Measurements from ENCODE around the gene CLNK. TPM values are rescaled to one million over a fixed set of nuclear protein-coding genes. Genes with fewer than 3 reads are reported as not detected.
"Not testable (repeated sequence)": the region's sequence is repeated elsewhere in the genome, so short reads cannot be mapped to it uniquely, and the experiment has no call there.

The CLNK gene
- total RNA-seq, 1 donor: 0.52 TPM

DNA sequence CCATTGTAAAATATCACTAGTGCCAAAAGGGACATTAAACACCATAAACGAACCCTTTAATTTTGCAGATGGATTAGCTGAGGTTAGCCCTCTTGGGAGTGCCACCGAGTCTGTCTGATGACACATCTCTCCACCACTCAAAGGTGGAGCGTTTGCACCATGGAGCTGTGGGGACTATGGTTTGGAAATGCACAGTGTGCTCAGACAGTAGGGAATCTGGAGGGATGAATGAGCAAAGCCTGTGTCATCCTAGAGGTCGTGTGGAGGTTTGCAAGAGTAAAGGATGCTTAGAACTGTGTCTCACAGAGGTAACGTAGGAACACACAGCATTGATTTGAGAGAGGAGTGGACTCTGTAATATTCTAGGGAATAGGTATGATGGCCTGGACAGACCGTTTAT is 93.7 kb downstream of the CLNK start:
- Histone ChIP-seq H3K9me3 (ENCODE audit: low read depth, low read length) (no peaks in the 10 kb centered on the region), H3K27me3 (ENCODE audit: insufficient read depth, low read length) (no peaks in the 10 kb centered on the region), H3K4me1 (ENCODE audit: insufficient read depth, low read length) (peaks cover 26% of the 10 kb centered on the region), H3K4me3 (ENCODE audit: low read length) (no peak overlapping the region)

DNA sequence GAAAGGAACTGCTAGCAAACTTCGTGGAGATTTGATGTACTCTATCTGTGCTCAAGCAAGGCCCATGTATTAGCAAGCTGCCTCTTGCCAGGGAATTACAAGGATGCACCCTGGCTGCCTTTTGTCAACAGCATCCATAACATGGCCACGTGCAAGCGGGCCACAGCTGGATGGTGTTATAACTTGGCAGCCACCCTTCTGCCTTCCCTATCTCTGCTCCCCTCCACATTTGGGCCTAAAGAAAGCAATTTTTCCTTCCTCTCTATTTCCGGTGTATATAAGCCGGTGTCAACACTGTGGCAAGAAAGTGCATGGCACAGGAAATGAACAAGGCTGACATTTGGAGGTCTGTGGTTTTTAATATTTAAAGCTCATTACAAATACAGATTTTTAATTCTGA is 94.8 kb downstream of the CLNK start:
- Histone ChIP-seq H3K9me3 (ENCODE audit: low read depth, low read length) (no peaks in the 10 kb centered on the region), H3K27me3 (ENCODE audit: insufficient read depth, low read length) (no peaks in the 10 kb centered on the region), H3K4me3 (ENCODE audit: low read length) (no peak overlapping the region), H3K4me1 (ENCODE audit: insufficient read depth, low read length) (peaks cover 26% of the 10 kb centered on the region)

DNA sequence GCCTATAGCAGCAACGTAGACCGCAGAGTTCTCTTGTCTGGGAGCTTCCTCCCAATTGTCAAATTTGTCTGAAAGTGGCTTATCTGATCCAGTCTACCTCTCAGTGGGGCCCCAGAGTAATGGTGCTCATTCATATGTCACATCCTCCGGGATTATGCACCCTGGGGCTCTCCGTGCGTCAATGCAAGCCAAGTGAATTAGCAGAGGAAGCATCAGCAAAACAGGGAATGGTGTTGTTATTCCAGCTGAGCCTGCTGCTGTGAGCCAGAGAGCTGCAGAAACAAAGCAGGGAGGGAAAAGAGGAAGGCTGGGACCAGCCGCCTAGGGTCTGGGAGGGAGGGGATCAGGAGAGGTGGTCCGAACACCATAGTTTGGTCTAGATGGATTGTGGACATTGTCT is 95.2 kb downstream of the CLNK start:
- Histone ChIP-seq H3K4me1 (ENCODE audit: insufficient read depth, low read length) (peaks cover 31% of the 10 kb centered on the region), H3K4me3 (ENCODE audit: low read length) (no peak overlapping the region), H3K27me3 (ENCODE audit: insufficient read depth, low read length) (no peaks in the 10 kb centered on the region), H3K9me3 (ENCODE audit: low read depth, low read length) (no peaks in the 10 kb centered on the region)

DNA sequence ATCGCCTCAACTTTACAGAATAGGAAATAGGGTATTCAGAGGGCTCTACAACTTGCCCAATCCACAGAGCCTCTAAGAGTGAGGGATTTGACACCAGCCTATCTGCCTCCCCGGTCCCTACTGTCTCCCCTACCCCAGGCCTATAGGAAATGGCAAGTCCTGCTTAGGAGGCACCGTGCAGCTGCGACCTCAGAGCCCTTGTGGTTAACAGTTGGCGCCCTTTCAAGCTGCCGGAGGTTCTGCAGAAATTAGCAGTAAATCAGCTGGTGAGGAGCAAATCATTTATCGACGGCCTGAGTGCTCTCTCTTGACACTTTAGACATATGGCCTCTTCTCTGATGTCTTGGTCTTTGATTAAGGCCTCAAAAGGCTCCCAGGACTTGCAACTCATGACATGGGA is 96.9 kb downstream of the CLNK start:
- H3K9me3 ChIP-seq (ENCODE audit: low read depth, low read length): no peaks in the 10 kb centered on the region
- no peaks in the 10 kb centered on the region for H3K27me3 ChIP-seq (ENCODE audit: insufficient read depth, low read length)
- H3K4me1 ChIP-seq (ENCODE audit: insufficient read depth, low read length): peaks cover 40% of the 10 kb centered on the region
- no peak overlapping the region for H3K4me3 ChIP-seq (ENCODE audit: low read length)

DNA sequence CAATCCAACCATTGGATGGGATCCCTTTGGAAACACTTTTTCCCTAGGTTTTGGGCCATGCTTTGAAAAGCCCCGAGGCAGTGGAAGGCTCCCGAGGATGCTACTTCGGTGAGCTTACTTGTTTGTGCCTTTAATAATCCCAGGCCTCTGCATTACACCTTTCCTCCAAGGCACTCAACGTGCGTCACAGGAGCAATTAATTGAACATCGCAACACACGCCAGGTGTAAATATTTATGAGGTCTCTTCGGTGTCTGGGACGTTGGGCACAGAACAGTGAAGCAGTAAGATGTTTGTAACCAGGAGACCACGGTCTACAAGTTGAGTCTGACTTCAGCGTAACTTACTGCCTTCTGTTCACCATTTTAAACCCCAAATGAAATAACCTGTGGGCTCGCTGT is 97.3 kb downstream of the CLNK start:
- Histone ChIP-seq H3K4me1 (ENCODE audit: insufficient read depth, low read length) (peaks cover 40% of the 10 kb centered on the region), H3K4me3 (ENCODE audit: low read length) (no peak overlapping the region)

DNA sequence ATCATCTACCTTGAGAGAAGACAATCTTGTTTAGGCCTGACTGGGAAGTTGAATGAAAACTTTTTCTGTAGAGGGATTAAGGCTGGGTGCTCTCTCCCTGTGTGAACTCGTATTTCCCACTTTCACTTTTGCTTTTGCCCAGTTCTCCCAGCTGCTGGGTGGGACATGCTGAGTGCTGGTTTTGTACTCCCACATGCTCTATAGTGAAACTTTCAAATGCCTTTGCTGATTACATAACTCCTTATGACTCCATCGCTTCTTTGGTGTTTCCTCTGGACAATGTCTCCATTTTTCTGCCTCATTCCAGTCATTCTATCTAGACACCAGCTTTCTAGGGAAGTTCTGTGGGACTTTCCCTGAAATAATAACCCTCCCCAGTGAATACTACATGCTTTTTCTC is 100.5 kb downstream of the CLNK start:
- Histone ChIP-seq H3K4me3 (ENCODE audit: low read length) (no peak overlapping the region), H3K9me3 (ENCODE audit: low read depth, low read length) (no peaks in the 10 kb centered on the region)

More for the DNA sequence above, 97.3 kb downstream of the CLNK start:
- no peaks in the 10 kb centered on the region for H3K27me3 ChIP-seq (ENCODE audit: insufficient read depth, low read length)
- H3K9me3 ChIP-seq (ENCODE audit: low read depth, low read length): no peaks in the 10 kb centered on the region

DNA sequence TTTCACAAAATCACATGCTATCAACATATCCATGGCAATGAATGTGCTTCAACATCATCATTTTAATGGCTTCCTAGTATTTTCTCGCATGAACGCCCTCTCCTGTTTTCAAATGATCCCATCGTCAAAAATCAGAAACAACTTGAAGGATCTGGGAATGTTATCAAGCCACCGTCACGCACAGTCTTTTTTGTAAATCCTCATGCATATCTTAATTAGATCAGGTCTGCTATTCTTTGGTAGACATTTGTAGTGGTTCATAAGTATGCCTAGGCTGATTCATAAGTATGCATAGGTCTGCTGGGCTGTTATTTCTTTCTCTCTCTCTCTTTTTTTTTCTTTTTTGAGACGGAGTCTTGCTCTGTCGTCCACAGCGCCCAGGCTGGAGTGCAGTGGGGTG is 101.6 kb downstream of the CLNK start:
- Histone ChIP-seq H3K9me3 (ENCODE audit: low read depth, low read length) (no peaks in the 10 kb centered on the region), H3K4me3 (ENCODE audit: low read length) (no peak overlapping the region), H3K4me1 (ENCODE audit: insufficient read depth, low read length) (peaks cover 21% of the 10 kb centered on the region), H3K27me3 (ENCODE audit: insufficient read depth, low read length) (no peaks in the 10 kb centered on the region)

More for the DNA sequence above, 100.5 kb downstream of the CLNK start:
- Histone ChIP-seq H3K4me1 (ENCODE audit: insufficient read depth, low read length) (peaks cover 26% of the 10 kb centered on the region), H3K27me3 (ENCODE audit: insufficient read depth, low read length) (no peaks in the 10 kb centered on the region)

DNA sequence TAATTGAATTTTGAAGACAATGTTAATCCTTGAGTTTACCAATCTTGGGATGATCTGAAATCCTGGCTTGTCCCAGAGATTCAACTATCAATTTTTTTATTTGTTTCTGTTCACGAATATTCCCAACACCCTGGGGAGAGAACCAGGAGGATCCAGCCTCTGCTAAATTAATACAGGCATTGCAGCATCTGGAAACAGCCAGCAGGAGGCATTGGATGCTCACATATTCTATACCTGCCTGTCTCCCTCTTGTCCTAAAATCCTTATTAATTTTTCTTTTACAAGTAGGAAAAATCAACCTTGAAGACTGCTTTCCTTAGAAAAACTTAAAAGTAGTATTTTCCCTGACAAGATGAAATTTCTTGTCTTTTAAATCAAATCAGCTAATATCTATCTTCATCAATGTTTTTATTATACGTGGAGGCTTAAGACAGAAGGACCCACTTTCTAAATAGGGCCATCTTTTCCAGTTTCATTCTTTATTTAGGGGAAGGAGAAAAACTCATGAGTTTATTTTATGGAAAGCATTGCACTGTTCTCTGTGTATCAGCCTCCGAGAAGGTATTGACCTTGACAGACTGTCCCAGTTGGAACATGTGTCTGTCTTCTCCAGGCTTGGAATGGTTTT is 102.4 kb downstream of the CLNK start:
- H3K4me3 ChIP-seq (ENCODE audit: low read length): no peak overlapping the region
- no peaks in the 10 kb centered on the region for H3K9me3 ChIP-seq (ENCODE audit: low read depth, low read length)
- no peaks in the 10 kb centered on the region for H3K27me3 ChIP-seq (ENCODE audit: insufficient read depth, low read length)
- H3K4me1 ChIP-seq (ENCODE audit: insufficient read depth, low read length): peaks cover 21% of the 10 kb centered on the region

DNA sequence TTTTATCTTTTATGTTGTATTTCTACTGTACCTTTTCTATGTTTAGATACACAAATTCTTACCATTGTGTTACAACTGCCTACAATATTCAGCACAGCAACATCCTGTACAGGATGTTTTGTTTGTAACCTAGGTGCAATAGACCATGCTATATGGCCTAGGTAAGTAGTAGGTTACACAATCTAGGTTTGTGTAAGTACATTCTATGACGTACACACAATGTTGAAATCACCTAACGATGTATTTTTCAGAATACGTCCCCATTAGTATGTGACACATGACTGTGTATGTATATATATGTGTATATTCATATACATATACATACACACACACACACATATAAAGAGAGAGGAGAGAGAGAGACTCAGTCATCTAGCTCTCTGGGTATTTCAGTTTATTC is 103.5 kb downstream of the CLNK start:
- H3K27me3 ChIP-seq (ENCODE audit: insufficient read depth, low read length): no peaks in the 10 kb centered on the region
- H3K4me3 ChIP-seq (ENCODE audit: low read length): no peak overlapping the region
- H3K9me3 ChIP-seq (ENCODE audit: low read depth, low read length): no peaks in the 10 kb centered on the region
- H3K4me1 ChIP-seq (ENCODE audit: insufficient read depth, low read length): peaks cover 27% of the 10 kb centered on the region

DNA sequence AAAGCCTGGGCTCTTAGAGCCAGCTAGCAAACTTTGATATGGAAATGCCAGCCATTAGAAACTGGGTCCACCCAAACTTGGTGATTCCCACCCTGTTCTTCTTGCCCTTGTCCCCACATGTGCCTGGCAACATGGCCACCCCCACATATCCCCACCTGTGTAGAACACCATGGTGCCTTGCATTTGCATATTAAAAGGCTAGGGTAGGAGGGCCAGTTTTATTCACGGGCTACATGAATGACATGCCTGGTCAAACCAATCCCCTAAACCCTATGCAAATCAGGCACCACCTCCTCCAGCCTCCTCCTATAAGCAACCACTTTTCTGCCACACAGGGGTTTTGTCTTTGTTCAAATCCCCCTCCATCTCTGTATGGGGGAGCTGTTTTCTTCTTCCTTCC is 104.9 kb downstream of the CLNK start:
- Histone ChIP-seq H3K9me3 (ENCODE audit: low read depth, low read length) (no peaks in the 10 kb centered on the region), H3K4me1 (ENCODE audit: insufficient read depth, low read length) (peaks cover 25% of the 10 kb centered on the region), H3K27me3 (ENCODE audit: insufficient read depth, low read length) (no peaks in the 10 kb centered on the region), H3K4me3 (ENCODE audit: low read length) (no peak overlapping the region)

DNA sequence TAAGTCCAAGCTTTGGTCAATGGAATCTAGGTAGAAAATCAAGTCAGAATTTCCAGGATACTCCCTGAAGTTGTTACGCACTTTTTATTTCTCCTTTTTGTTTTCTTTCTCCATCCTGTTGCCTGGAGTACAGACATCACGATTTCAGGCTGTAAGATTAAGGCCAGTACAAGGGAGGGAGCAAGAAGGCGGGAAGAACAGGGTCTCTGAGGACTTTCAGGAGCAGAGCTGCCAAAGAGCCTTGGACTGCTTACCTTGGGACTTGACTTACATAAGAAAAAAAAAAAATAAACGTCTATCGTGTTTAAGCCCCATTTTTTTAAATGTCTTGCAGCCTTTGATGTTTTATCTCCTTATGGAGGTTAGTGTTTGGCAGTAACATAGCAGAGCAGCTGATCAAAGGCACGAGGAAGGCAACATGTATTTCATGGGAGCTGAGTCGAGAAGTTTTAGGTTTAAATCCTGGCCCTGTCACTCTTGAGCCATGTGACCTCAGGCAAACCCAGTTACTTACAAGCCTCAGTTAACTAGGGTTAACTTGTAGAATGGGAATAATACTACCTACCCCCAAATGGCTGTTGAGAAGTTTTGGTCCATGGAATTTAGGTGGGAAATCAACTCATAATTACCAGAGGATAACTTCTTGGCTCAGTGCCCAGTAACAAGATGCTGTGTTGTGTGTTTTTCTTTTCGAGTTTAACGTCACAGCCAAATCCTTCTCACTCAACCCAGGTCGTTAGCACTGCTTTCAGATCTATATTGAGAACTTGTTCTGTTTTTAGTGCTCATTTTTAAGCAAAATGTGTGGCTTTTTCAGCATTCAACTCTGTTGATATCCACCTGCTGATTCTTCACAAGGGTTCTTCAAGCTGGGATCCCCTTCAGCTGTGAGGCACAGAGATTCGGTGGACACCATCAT is 106.8 kb downstream of the CLNK start:
- no peak overlapping the region for H3K4me3 ChIP-seq (ENCODE audit: low read length)
- no peaks in the 10 kb centered on the region for H3K27me3 ChIP-seq (ENCODE audit: insufficient read depth, low read length)
- H3K4me1 ChIP-seq (ENCODE audit: insufficient read depth, low read length): peaks cover 14% of the 10 kb centered on the region
- no peaks in the 10 kb centered on the region for H3K9me3 ChIP-seq (ENCODE audit: low read depth, low read length)

DNA sequence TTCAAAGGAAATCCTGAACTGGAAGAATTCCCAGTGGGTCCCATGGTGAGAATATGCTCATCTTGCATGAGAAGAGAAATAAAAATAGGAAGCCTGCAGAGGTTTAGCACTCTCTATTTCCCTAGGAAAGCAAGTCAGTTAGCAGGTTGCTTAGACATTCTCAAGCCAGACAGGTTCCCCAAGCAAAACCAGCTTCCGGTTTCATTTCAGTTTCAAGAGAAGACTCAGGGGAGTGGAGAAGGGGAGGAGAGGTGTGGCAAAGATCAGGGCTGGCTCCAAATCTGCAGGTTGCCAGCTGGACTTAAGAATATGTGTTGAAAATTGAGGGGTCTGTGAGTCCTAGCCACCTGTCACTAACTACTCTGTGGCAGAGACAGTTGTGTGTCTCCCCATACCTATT is 107.5 kb downstream of the CLNK start:
- Histone ChIP-seq H3K4me3 (ENCODE audit: low read length) (no peak overlapping the region), H3K27me3 (ENCODE audit: insufficient read depth, low read length) (no peaks in the 10 kb centered on the region), H3K9me3 (ENCODE audit: low read depth, low read length) (no peaks in the 10 kb centered on the region), H3K4me1 (ENCODE audit: insufficient read depth, low read length) (peaks cover 14% of the 10 kb centered on the region)

DNA sequence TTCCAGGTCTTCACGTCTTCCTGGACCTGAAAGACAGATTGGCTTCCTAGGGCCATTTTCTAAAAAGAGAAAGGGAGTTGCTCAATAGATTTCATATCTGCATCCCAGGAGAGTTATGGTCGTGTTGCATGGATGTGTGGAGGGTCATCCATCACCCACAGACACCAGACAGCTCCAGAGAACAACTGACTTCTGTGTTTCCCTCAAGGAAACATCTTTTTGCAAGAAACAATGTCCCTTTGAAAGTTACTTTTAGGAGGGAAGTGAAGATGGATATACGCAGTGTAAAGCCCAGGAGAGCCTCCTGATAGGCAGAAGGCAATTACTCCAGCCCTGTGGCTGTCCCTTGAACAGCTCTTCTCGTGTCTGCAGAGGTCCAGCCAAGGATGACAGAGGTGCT is 108.3 kb downstream of the CLNK start:
- H3K4me3 ChIP-seq (ENCODE audit: low read length): no peak overlapping the region

DNA sequence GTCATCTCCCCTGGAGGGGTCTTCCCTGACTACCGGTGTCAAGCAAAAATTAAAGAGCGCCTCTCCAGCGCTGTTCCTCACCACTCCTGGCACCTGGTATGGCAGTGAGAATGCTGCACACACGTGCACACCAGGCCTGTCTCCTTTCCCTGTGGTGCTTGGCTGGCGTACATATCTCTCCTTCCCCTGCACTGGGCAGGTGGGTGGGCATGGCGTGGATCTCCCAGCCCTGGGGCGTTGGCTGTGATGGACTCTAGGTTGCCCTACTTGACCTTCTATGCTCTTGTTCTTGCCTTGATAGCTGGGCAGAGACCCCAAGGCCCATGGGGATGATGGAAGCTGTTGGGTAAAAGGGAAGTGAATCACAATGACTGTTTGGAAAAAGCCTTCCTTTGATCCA is 109.2 kb downstream of the CLNK start:
- H3K4me3 ChIP-seq (ENCODE audit: low read length): no peak overlapping the region
- peaks cover 14% of the 10 kb centered on the region for H3K4me1 ChIP-seq (ENCODE audit: insufficient read depth, low read length)
- no peaks in the 10 kb centered on the region for H3K9me3 ChIP-seq (ENCODE audit: low read depth, low read length)
- no peaks in the 10 kb centered on the region for H3K27me3 ChIP-seq (ENCODE audit: insufficient read depth, low read length)

More for the DNA sequence above, 108.3 kb downstream of the CLNK start:
- peaks cover 14% of the 10 kb centered on the region for H3K4me1 ChIP-seq (ENCODE audit: insufficient read depth, low read length)
- no peaks in the 10 kb centered on the region for H3K27me3 ChIP-seq (ENCODE audit: insufficient read depth, low read length)
- no peaks in the 10 kb centered on the region for H3K9me3 ChIP-seq (ENCODE audit: low read depth, low read length)

DNA sequence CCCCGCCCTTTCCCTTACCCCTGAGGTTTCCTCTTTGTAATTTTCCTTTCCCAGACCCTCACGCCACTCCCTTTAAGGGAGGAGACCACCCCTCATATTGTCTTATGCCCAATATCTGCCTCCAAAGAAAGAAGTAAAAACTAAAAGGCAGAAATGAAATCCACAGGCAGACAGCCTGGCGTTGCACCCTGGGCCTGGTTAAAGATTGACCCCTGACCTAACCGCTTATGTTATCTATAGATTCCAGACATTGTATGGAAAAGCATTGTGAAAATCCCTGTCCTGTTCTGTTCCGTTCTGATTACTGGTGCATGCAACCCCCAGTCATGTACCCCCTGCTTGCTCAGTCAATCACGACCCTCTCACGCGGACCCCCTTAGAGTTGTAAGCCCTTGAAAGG is 110.0 kb downstream of the CLNK start:
- not testable (repeated sequence) for H3K9me3 ChIP-seq (ENCODE audit: low read depth, low read length); H3K4me3 ChIP-seq (ENCODE audit: low read length); H3K27me3 ChIP-seq (ENCODE audit: insufficient read depth, low read length)
- peaks cover 14% of the 10 kb centered on the region for H3K4me1 ChIP-seq (ENCODE audit: insufficient read depth, low read length)

DNA sequence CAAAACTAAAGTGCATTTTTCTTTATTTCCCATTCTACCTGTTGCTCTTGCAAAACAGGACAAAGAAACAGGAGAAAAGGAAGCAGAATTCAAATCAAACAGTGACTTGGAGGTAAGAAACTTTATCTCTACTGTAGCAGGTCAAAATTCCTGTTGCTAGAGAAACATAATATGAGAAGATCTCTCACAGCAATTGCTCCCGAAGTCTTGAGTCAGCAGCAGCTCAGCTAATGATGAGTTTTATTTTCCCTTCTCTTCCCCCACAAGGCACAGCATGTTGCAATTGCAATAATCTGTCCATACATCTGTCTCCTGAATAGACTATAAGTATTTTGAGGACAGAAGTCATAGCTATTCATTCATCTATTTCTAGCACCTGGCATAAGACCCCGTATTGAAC is 112.7 kb downstream of the CLNK start:
- peaks cover 9% of the 10 kb centered on the region for H3K4me1 ChIP-seq (ENCODE audit: insufficient read depth, low read length)
- no peaks in the 10 kb centered on the region for H3K9me3 ChIP-seq (ENCODE audit: low read depth, low read length)
- no peak overlapping the region for H3K4me3 ChIP-seq (ENCODE audit: low read length)
- no peaks in the 10 kb centered on the region for H3K27me3 ChIP-seq (ENCODE audit: insufficient read depth, low read length)
